ENCODE data around the gene ASCC1.

Gene ASCC1

GRCh38 chr10:72056932-72057751 is 158.9 kb downstream of the ASCC1 start:
- H3K4me3 ChIP-seq (replicated peaks; ENCODE audit: low read depth, low read length) = no peak overlapping the region
- TF ChIP-seq CTCF (IDR thresholded peaks at IDR 0.05; ENCODE audit: low read depth, low read length, missing control alignments) = no peak
- no peak for DNase-seq (ENCODE audit: extremely low read depth, low read depth)

GRCh38 chr10:72056113-72056512 is 160.0 kb downstream of the ASCC1 start:
- TF ChIP-seq CTCF (IDR thresholded peaks at IDR 0.05; ENCODE audit: low read depth, low read length, missing control alignments) = no peak
- no peak for DNase-seq (ENCODE audit: extremely low read depth, low read depth)
- no peak overlapping the region for H3K4me3 ChIP-seq (replicated peaks; ENCODE audit: low read depth, low read length)

GRCh38 chr10:72053690-72054089 is 162.4 kb downstream of the ASCC1 start:
- H3K4me3 ChIP-seq (replicated peaks; ENCODE audit: low read depth, low read length) = no peak overlapping the region
- no peak for DNase-seq (ENCODE audit: extremely low read depth, low read depth)
- no peak for TF ChIP-seq CTCF (IDR thresholded peaks at IDR 0.05; ENCODE audit: low read depth, low read length, missing control alignments)

- H3K4me3 ChIP-seq (replicated peaks; ENCODE audit: low read depth, low read length) = no peak overlapping the region
- TF ChIP-seq CTCF (IDR thresholded peaks at IDR 0.05; ENCODE audit: low read depth, low read length, missing control alignments) = no peak
- no peak for DNase-seq (ENCODE audit: extremely low read depth, low read depth)
These were observed 165.2 kb downstream of the ASCC1 start for GRCh38 chr10:72050873-72051272.

- no peak for DNase-seq (ENCODE audit: extremely low read depth, low read depth)
- no peak for TF ChIP-seq CTCF (IDR thresholded peaks at IDR 0.05; ENCODE audit: low read depth, low read length, missing control alignments)
- H3K4me3 ChIP-seq (replicated peaks; ENCODE audit: low read depth, low read length) = no peak overlapping the region
These were observed 165.9 kb downstream of the ASCC1 start for GRCh38 chr10:72049969-72050781.

GRCh38 chr10:72049472-72049871 is 166.6 kb downstream of the ASCC1 start:
- no peak for DNase-seq (ENCODE audit: extremely low read depth, low read depth)
- H3K4me3 ChIP-seq (replicated peaks; ENCODE audit: low read depth, low read length) = no peak overlapping the region
- TF ChIP-seq CTCF (IDR thresholded peaks at IDR 0.05; ENCODE audit: low read depth, low read length, missing control alignments) = no peak
